Right lobe of liver (tissue), 6 donors: ENCODE measurements around the gene PPIL1. TPM values are rescaled to one million over a fixed set of nuclear protein-coding genes. Genes with fewer than 3 reads are reported as not detected.

Experiments used
- ATAC-seq, 4 donors: fragments of 200-7000 bp; cut with Tn5 transposase; one replicate each; pipeline ENCODE4 v1.9.1; 2020; ENCODE audit warnings: mild to moderate bottlenecking in 4 of 4, moderate library complexity in 4 of 4
- DNase-seq, 3 donors: peaks; one replicate each; pipeline ENCODE4 v3.0.0-alpha.2; 2020
- H3K27ac ChIP-seq, 3 donors: fragments of 200-600 bp; one replicate each; pipeline ENCODE4 v1.8.0; 2022
- H3K27me3 ChIP-seq, 2 donors: fragments of 200-600 bp; one replicate each; pipeline ENCODE4 v1.8.0; 2022
- H3K36me3 ChIP-seq, 4 donors: fragments of 200-600 bp; sonication (generic) in 1 of 4; one replicate each; pipeline versions ENCODE4 v1.5.1 to v1.8.0; 2017 to 2022; ENCODE audit warnings: control low read depth in 1 of 4
- H3K4me1 ChIP-seq, 4 donors: fragments of 200-600 bp; sonication (generic) in 1 of 4; one replicate each; pipeline versions ENCODE4 v1.5.1 to v1.8.0; 2017 to 2022; ENCODE audit warnings: control low read depth in 1 of 4
- H3K4me3 ChIP-seq, 3 donors: fragments of 200-600 bp; one replicate each; pipeline ENCODE4 v1.8.0; 2022
- H3K9me3 ChIP-seq, 4 donors: fragments of 200-600 bp; sonication (generic) in 1 of 4; one replicate each; pipeline versions ENCODE4 v1.5.1 to v1.8.0; 2017 to 2022; ENCODE audit warnings: control low read depth in 1 of 4
- POLR2A ChIP-seq: fragments of 450-650 bp; IDR thresholded peaks from one replicate; pipeline ENCODE4 v1.6.1; 2017; ENCODE audit warnings: antibody characterized with exemption, mild to moderate bottlenecking
- WGBS: methylation state at CpG from one replicate; pipeline ENCODE4 v1.1.6; 2018; ENCODE audit warnings: low coverage, low lambda C conversion rate; ENCODE audit not compliant: insufficient coverage; ENCODE audit errors: missing lambda C conversion rate; 5-methylcytosine and 5-hydroxymethylcytosine counted together
- intact Hi-C, 2 donors: fragments of 100-400 bp; cut with DNase I; formaldehyde crosslinking; loops; one replicate each; pipeline versions ENCODE4 v1.11.2 to v1.14.1; 2022
- total RNA-seq, 6 experiments: library from RNA; depleted of rRNA in 2 of 6; stranded (reverse); fragments of >200 nt in 2 of 6; fragmentation: NEBNext Ultra II Directional in 3 of 6; extraction: Animal tissue kit (Norgen Biotek cat#: 25700) in 3 of 6; gene quantifications; one replicate each; pipeline versions ENCODE4 v1.1.0 to v1.2.4, GENCODE V29; 2016 to 2023
- TF ChIP-seq, protein P1 (sequence below), 4 donors: fragments of 200-600 bp in 3 of 4; fragments of 450-650 bp in 1 of 4; IDR thresholded peaks; one replicate each; pipeline versions ENCODE4 v1.5.1 to v1.8.0; 2016 to 2022; ENCODE audit warnings: antibody characterized with exemption in 4 of 4, mild to moderate bottlenecking in 2 of 4
- donor health status: DM: no; HTN: yes; CAD: no.
- donor health status: DM: no; HTN: no; CAD: no.
- donor health status: DM: no; HTN: no; CAD: no.
- donor health status: DM: no; HTN: yes; CAD: no.
- donor health status: DM: no; HTN: yes; CAD: no.

PPIL1 gene
- total RNA-seq, 6 experiments from 2014 or later, result 11.2 to 29.2 (median 16.5) TPM

DNA sequence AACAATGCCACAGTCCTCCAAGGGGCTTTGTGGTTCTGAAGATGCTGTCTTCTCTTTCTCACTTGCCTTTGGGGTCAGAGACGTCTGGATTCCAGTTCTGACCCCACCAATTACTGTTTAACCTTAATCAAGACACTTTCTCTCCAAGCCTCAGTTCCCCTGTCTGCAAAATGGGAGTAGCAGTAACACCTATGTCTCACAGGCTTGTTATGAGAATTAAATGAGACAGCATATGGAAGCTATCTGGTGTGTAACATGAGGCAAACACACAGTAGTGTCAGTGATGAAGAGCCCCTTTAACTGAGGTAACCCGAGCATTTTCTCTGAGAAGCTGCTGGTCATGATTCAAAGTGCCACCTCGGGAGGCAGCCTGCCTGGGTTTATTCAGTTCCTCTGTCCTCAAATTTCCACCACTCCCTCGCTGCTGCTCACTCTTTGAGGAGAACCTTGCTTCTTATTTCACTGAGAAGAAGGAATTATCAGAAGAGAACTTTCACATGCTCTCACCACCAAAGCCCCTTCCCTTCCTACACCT, 11.7 kb downstream of the PPIL1 start:
- ATAC-seq (no peak), DNase-seq (no peak)
- intact Hi-C loops, result no loop called here
- H3K4me1 ChIP-seq, result no peaks in the 10 kb centered on the region
- 94% methylated on average over 4 of the region's 4 CpGs for WGBS
- H3K27ac ChIP-seq, result no peak overlapping the region
- H3K9me3 ChIP-seq, result no peaks in the 10 kb centered on the region
- TF ChIP-seq POLR2A, result no peak
- TF ChIP-seq, protein P1, sequence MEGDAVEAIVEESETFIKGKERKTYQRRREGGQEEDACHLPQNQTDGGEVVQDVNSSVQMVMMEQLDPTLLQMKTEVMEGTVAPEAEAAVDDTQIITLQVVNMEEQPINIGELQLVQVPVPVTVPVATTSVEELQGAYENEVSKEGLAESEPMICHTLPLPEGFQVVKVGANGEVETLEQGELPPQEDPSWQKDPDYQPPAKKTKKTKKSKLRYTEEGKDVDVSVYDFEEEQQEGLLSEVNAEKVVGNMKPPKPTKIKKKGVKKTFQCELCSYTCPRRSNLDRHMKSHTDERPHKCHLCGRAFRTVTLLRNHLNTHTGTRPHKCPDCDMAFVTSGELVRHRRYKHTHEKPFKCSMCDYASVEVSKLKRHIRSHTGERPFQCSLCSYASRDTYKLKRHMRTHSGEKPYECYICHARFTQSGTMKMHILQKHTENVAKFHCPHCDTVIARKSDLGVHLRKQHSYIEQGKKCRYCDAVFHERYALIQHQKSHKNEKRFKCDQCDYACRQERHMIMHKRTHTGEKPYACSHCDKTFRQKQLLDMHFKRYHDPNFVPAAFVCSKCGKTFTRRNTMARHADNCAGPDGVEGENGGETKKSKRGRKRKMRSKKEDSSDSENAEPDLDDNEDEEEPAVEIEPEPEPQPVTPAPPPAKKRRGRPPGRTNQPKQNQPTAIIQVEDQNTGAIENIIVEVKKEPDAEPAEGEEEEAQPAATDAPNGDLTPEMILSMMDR (IDR thresholded peaks at IDR 0.05), result no peak
- H3K4me3 ChIP-seq, result no peak overlapping the region
- no peaks in the 10 kb centered on the region for H3K27me3 ChIP-seq
- no peaks in the 10 kb centered on the region for H3K36me3 ChIP-seq

DNA sequence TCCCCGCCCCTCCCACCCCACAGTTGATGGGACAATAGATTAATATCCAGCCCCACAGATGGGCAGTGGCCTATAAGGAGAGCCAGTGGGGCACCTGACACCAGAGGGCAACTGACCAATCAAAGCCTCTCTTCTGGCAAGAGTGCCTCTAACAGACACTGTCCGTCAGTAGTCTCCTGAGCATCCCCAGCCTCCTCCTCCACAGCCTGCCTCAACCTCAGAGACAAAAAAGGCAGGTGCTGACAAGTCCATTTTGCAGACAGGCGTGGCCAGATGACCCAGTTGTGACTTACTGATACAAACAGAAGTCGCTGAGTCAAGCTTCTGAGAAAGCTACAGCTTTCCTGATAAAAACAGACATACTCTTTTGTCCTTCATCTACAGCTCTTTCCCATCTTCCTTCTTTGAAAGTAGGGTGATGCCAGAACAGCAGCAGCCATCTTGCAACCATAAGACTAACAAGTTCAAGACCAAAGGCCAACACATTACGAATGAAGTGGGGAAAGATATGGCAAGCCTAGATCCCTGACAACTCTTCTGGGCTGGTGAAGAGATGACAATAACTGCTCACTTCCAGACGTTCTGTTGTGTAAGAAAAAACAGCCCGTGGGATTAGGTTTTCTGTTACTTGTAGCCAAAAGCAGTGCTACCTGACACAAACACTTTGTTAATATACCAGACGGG, 12.3 kb downstream of the PPIL1 start:
- intact Hi-C loops, result no loop called here
- WGBS, result 89% methylated on average over 6 of the region's 8 CpGs
- Histone ChIP-seq H3K27me3 (no peaks in the 10 kb centered on the region), H3K36me3 (no peaks in the 10 kb centered on the region), H3K27ac (no peak overlapping the region), H3K4me1 (no peaks in the 10 kb centered on the region), H3K4me3 (no peak overlapping the region), H3K9me3 (no peaks in the 10 kb centered on the region)
- ATAC-seq, result no peak
- no peak for DNase-seq
- TF ChIP-seq POLR2A, result no peak
- TF ChIP-seq, protein P1 (IDR thresholded peaks at IDR 0.05), result no peak

DNA sequence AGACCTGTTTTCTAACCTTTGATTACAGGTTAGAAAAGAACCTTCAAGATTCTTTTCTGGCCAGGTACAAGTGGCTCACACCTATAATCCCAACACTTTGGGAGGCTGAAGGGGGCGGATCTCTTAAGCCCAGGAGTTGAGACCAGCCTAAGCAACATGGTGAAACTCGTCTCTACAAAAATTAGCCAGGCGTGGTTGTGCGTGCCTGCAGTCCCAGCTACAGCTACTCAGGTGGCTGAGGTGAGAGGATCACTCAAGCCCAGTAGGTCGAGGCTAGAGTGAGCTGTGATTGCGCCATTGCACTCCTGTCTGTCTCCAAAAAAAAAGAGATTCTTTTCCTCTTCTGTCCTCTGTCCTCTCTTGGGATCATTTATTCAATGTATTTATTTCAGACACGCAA, 14.5 kb downstream of the PPIL1 start:
- DNase-seq (peak in 1 of 3 donors; percentile 14), ATAC-seq (no peak)
- Histone ChIP-seq H3K4me3 (no peak overlapping the region), H3K27ac (no peak overlapping the region), H3K36me3 (peaks cover 0 to 6% (median 4%) of the 10 kb centered on the region in 4 donors), H3K9me3 (no peaks in the 10 kb centered on the region), H3K27me3 (no peaks in the 10 kb centered on the region), H3K4me1 (no peaks in the 10 kb centered on the region)
- intact Hi-C loops, result no loop called here
- no peak for TF ChIP-seq POLR2A
- TF ChIP-seq, protein P1 (IDR thresholded peaks at IDR 0.05), result no peak
- 97% methylated on average over 7 of the region's 7 CpGs for WGBS

DNA sequence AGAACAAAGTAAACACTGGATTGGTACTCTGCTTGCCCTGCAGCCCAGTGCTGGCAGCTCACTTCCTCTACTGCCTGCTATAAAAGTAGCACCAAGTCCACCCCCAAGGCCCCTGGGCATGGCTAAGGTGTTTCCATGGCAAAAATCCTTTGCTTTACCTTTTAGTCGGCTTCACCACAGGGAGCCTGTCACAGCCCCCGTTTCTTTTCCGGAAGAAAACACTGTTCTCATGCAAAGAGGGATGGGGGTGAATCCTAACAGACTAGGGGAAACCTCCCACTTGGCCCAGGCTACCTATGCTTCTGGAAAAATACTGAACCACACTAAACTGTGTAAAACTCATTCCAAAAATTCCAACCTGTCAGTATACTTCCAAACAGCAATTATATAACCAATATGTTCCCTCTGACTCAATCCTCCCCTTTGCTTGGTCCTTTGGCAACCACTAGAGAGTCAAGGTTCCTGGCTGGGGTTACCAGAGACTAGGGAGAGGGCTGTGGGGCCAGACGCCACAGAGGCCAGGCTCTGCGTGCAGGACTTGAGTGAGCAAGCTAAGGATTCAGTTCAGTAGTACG, 16.1 kb downstream of the PPIL1 start:
- DNase-seq (peak in 1 of 3 donors; percentile 52), ATAC-seq (peak in 3 of 4 donors; percentile 28 to 38 (median 30))
- no peaks in the 10 kb centered on the region for H3K4me1 ChIP-seq
- peaks cover 0 to 8% (median 4%) of the 10 kb centered on the region in 4 donors for H3K36me3 ChIP-seq
- H3K27ac ChIP-seq, result no peak overlapping the region
- no peak overlapping the region for H3K4me3 ChIP-seq
- whole genome bisulfite sequencing, result 70% methylated on average over 2 of the region's 6 CpGs
- no peaks in the 10 kb centered on the region for H3K9me3 ChIP-seq
- intact Hi-C loops, result no loop called here
- no peaks in the 10 kb centered on the region for H3K27me3 ChIP-seq
- TF ChIP-seq POLR2A, result no peak
- TF ChIP-seq, protein P1 (IDR thresholded peaks at IDR 0.05), result no peak
